HUDEP-2 (cell line): ENCODE measurements around the gene TRIP11.

Experiments used
- DNase-seq, 76 experiments: peaks; one replicate each; lab custom pipeline; 2025; ENCODE audit not compliant: unreplicated experiment in 76 of 76; lab: John Stamatoyannopoulos, UW

Gene TRIP11

GRCh38 chr14:91961297-91962220 is 78.3 kb downstream of the TRIP11 start:
- DNase-seq = no peak

GRCh38 chr14:91957876-91958313 is 82.0 kb downstream of the TRIP11 start:
- no peak for DNase-seq

GRCh38 chr14:91956616-91957015 is 83.2 kb downstream of the TRIP11 start:
- DNase-seq = no peak

DNA sequence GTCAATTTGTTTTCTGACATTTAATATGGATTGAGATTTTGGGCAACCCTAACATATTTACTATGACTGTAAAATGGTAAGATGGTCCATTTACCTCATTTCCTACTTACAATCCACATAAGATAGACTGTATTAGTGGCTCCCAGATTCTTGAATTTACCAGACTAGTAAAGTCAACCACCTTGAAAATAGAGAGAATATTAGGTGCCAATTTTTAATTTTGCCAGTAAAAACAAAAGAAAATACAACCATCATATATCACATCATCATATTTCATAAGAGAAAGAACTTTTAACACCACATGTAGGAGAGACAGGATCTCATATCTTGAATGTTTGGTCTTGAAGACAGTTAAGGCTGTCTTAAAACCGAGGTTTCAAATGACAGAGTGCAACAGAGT is 84.7 kb downstream of the TRIP11 start:
- DNase-seq = no peak

DNA sequence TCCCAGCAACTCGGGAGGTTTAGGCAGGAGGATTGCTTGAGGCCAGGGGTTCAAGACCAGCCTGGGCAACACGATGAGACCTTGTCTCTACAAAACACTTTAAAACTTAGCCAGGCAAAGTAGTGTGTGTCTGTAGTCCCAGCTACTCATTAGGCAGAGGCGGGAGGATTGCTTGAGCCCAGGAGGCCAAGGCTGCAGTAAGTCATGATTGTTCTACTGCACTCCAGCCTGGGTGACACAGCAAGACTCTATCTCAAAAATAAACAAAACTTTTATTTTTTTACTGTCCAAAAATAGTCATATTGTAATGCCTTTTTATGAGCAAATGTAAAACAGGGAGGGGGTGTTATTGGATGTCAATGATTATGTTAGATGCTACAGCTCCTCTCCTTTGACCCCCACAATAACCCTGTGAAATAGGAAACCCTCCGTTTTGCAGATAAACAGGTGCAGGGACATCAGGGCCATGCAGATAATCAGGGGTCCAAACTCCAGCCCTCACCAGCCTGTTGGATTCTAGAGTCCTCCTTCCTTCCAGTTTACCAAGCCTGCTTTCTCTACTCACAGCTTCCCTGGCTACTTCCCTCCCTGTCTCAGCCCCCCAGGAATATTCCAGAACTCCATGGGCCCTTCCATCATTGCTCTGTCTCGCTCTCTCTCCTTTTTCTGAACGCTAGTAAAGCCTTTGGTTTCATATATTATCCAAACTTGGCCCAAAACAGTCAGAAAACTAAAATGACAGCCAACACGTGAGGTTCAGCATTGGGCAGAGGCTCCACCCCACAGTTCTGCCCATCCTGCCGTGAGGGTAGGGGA is 86.5 kb downstream of the TRIP11 start:
- no peak for DNase-seq

GRCh38 chr14:91947475-91948184 is 92.2 kb downstream of the TRIP11 start, which contains the start of gene FBLN5:
Gene FBLN5, minus strand, starts transcription at chr14:91947694. Its CDS starts 465 bp downstream, at chr14:91947229.
- DNase-seq = no peak

DNA sequence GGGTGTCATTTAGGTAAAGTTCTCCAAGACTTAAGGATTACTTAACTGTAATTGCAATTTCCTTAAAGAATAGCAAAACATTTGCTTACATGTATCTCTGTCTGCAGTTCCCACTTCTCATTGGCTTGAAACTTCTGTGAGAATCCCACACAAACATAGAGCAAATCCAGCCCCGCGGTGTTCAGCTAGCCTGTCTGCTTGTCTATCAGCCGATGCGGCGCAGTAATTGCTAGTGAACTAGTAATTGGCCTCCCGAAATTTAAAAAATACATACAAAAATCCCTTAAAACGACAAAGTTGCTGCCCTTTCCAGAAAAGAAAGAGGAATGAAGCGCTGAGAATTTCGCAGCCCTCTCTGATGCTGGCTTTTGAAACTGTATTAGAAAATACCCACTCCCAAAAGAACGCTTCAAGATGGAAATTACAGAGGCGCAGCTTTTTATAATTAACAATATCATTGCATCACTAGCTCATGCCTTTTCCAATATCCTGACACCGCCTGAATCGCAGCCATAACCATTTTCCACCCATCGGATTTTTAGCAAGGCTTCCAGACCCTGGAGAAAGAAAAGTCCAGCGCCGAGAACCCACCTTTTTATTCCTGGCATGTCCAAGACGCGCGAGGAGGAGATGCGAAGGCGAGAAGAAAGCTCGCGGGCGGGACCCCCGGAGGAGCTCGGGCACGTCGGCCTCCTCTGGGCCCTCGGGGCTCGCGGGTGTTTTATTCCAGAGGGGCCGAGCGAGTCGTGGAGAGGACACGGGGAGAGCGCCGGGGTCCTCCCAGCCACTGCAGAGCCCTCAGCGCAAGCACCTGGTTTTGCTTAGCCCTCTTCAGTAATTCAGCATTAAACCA is 93.0 kb downstream of the TRIP11 start:
- no peak for DNase-seq

- DNase-seq = no peak
Measured at GRCh38 chr14:91945751-91946621, 93.9 kb downstream of the TRIP11 start.

GRCh38 chr14:91942946-91943345 is 96.9 kb downstream of the TRIP11 start:
- no peak for DNase-seq

- DNase-seq = no peak
Measured at GRCh38 chr14:91942128-91942527, 97.7 kb downstream of the TRIP11 start.

- no peak for DNase-seq
Measured at GRCh38 chr14:91940209-91940608, 99.7 kb downstream of the TRIP11 start.

DNA sequence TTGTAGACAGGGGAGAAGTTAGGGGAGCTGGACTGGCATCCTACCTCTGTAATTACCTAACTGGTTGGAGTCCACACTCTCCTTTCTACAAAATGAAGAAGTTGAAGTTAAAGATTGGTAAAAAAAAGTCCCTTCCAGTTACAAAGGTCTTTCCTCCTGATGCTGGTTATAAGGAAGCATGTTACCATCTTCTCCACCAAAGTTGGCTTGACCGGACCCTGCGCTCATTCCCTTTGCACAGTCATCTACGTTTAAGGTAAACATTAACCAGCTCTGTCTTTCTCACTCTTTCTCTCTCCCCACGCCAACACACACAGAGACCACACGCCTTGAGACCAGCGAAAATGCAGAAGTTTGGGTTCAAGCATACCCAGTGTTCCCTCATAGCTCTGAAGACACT is 104.3 kb downstream of the TRIP11 start:
- no peak for DNase-seq

- no peak for DNase-seq
Measured at GRCh38 chr14:91934554-91935285, 105.1 kb downstream of the TRIP11 start.

GRCh38 chr14:91931478-91932088 is 108.3 kb downstream of the TRIP11 start:
- DNase-seq = no peak

DNA sequence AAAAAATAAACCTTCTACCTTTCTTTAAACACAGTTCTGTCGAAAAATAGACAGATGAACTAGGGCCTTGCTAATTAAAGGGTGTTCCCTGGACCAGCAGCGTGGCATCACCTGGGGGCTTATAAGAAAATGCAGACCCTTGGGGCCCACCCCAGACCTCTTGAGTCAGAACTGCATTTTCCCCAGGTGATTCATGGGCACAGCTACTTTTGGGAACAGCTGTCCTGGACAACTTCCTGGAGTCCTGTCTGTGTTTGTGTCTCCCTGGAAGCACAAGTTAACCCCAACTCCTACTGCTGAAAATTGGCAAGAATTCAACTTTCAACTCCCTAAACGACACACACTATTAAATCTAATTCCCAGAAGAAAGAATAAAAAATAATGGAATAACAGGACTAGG is 110.2 kb downstream of the TRIP11 start:
- DNase-seq = no peak

DNA sequence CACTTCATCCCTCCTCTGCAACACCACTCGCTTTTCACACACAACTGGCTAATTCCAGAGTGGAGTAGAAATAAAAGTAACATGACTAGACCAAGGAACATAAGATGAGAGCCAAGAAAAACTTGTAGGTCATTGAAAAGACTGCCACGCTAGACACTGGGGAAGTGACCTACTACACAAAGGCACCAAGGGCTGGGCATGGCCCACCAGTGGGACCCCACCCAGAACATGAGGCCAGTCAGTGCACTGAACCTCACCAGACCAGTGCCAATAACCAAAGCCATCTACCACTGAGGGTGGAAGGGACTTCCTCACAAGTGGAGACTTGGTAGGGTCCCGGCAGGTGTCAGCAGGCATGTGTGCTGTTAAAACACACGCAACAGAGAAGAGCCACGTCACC is 112.1 kb downstream of the TRIP11 start:
- DNase-seq = no peak

GRCh38 chr14:91927191-91927590 is 112.7 kb downstream of the TRIP11 start:
- no peak for DNase-seq
